K562 (cell line): ENCODE measurements around the gene ZNF146. TPM values are rescaled to one million over a fixed set of nuclear protein-coding genes. Genes with fewer than 3 reads are reported as not detected.
"Not testable (repeated sequence)": the region's sequence is repeated elsewhere in the genome, so short reads cannot be mapped to it uniquely, and the experiment has no call there.

Experiments
- ATAC-seq: fragments of 200-7000 bp; cut with Tn5 transposase; 3 replicates; pipeline ENCODE4 v1.9.1; 2020; ENCODE audit warnings: moderate library complexity
- BruUV-seq: library from RNA; stranded (reverse); fragments of 400-500 nt; replicated peaks from 2 replicates; lab custom pipeline; 2021; lab: Mats Ljungman, UMichigan
- CTCF ChIA-PET: fragments of 300-600 bp; formaldehyde crosslinking; extraction: SDS; loops from one replicate; lab custom pipeline; 2021; ENCODE audit warnings: low intra/inter-chr PET ratio; lab: Yijun Ruan, JAX
- POLR2A ChIA-PET: fragments of 300-600, 350-650 bp; sonication (Branson Sonifier 250); formaldehyde crosslinking; extraction: SDS; loops from one replicate; lab custom pipeline; 2021; ENCODE audit warnings: antibody characterized with exemption, inconsistent platforms; lab: Yijun Ruan, JAX
- DNase-seq, 4 experiments: peaks; one replicate each; pipeline versions ENCODE4 v3.0.0 to v3.0.0-alpha.2; 2011 to 2018; ENCODE audit warnings: low spot score in 3 of 4, mixed read lengths in 3 of 4; ENCODE audit errors: extremely low read depth in 1 of 4
- FAIRE-seq: peaks from 2 replicates; lab custom pipeline; 2011; peaks lifted over from hg19 to GRCh38; lab: Jason Lieb, UNC
- H2AFZ ChIP-seq: 2 replicates; pipeline ENCODE4 v1.6.0; 2011; ENCODE audit warnings: low read depth, low read length, control low read depth, inconsistent platforms
- H3K27ac ChIP-seq: fragments of 200-600 bp; 3 replicates; pipeline ENCODE4 v1.8.0; 2011; ENCODE audit warnings: low read depth, mild to moderate bottlenecking, control low read depth, inconsistent platforms, low read length, moderate library complexity, mixed read lengths; ENCODE audit errors: extremely low read depth
- H3K27me3 ChIP-seq, 2 experiments: fragments of 300-600 bp in 1 of 2; 2 replicates in 1 of 2; 3 replicates in 1 of 2; pipeline versions ENCODE4 v1.6.0 to v1.8.0; 2011; ENCODE audit warnings: inconsistent platforms in 2 of 2, low read length in 2 of 2, mild to moderate bottlenecking in 1 of 2, mixed read lengths in 1 of 2, moderate library complexity in 1 of 2; ENCODE audit not compliant: control insufficient read depth in 2 of 2, insufficient read depth in 2 of 2
- H3K36me3 ChIP-seq: fragments of 300-600 bp; 3 replicates; pipeline ENCODE4 v1.8.0; 2011; ENCODE audit warnings: mild to moderate bottlenecking, low read length, inconsistent platforms; ENCODE audit not compliant: control insufficient read depth, insufficient read depth
- H3K4me1 ChIP-seq, 2 experiments: fragments of 200-600 bp in 1 of 2; replicated peaks in 1 of 2; 2 replicates in 1 of 2; 3 replicates in 1 of 2; pipeline versions ENCODE4 v1.5.1 to v1.8.0; 2011; ENCODE audit warnings: inconsistent platforms in 2 of 2, low read length in 2 of 2, mild to moderate bottlenecking in 1 of 2, mixed read lengths in 1 of 2, moderate library complexity in 1 of 2; ENCODE audit not compliant: control insufficient read depth in 2 of 2, insufficient read depth in 2 of 2
- H3K4me2 ChIP-seq: 2 replicates; pipeline ENCODE4 v1.6.1; 2011; ENCODE audit warnings: low read length, control low read depth, inconsistent platforms, mixed read lengths; ENCODE audit not compliant: insufficient read depth
- H3K4me3 ChIP-seq: fragments of 200-600 bp; sonication (generic), shearing (Covaris generic); 2 replicates; pipeline ENCODE4 v1.5.1; 2016; ENCODE audit warnings: control low read depth, inconsistent platforms
- H3K79me2 ChIP-seq: fragments of 200-600 bp; 3 replicates; pipeline ENCODE4 v1.8.0; 2011; ENCODE audit warnings: low read length, inconsistent platforms; ENCODE audit not compliant: control insufficient read depth, insufficient read depth
- H3K9ac ChIP-seq, 2 experiments: 2 replicates each; pipeline versions ENCODE4 v1.6.0 to v1.6.1; 2011; ENCODE audit warnings: low read depth in 2 of 2, low read length in 2 of 2, control low read depth in 1 of 2, inconsistent platforms in 1 of 2, mild to moderate bottlenecking in 1 of 2, mixed read lengths in 1 of 2; ENCODE audit not compliant: insufficient read depth in 1 of 2
- H3K9me1 ChIP-seq: one replicate; pipeline ENCODE4 v1.6.0; 2011; ENCODE audit warnings: inconsistent platforms, mild to moderate bottlenecking, low read length, moderate library complexity; ENCODE audit not compliant: control insufficient read depth, insufficient read depth
- H3K9me3 ChIP-seq: replicated peaks from 2 replicates; pipeline ENCODE4 v1.5.1; 2011; ENCODE audit warnings: low read depth, low read length, inconsistent platforms; ENCODE audit not compliant: control insufficient read depth, insufficient read depth
- H4K20me1 ChIP-seq: replicated peaks from 2 replicates; pipeline ENCODE4 v1.6.1; 2011; ENCODE audit warnings: low read length, inconsistent platforms, mixed read lengths; ENCODE audit not compliant: control insufficient read depth, insufficient read depth
- WGBS: fragments of 100-300 bp; shearing (Covaris generic); methylation state at CpG from one replicate; pipeline ENCODE4 v1.1.6; 2016; ENCODE audit warnings: low coverage, mixed read lengths; ENCODE audit not compliant: insufficient coverage; ENCODE audit errors: missing lambda C conversion rate; 5-methylcytosine and 5-hydroxymethylcytosine counted together
- in situ Hi-C: fragments of 300-500 bp; cut with MboI; formaldehyde crosslinking; loops from 4 replicates; pipeline ENCODE4 v1.15.0; 2018; ENCODE audit warnings: inconsistent platforms, mixed read lengths
- intact Hi-C: fragments of 100-400 bp; cut with micrococcal nuclease; formaldehyde crosslinking; loops from 2 replicates; pipeline ENCODE4 v1.14.2; 2022
- polyA plus RNA-seq, 8 experiments: library from polyadenylated mRNA; depleted of rRNA in 4 of 8; stranded (reverse) in 5 of 8; unstranded in 3 of 8; fragments of >200 nt; fragmentation: Nextera tagmentation in 2 of 8; fragmentation: Illumina TruSeq in 1 of 8; extraction: Ambion mirVana in 2 of 8; extraction: Trizol in 1 of 8; gene quantifications; 2 replicates each; pipeline versions ENCODE4 v1.2.1 to v1.2.3, GENCODE V29; 2011 to 2014; ENCODE audit warnings: inconsistent platforms in 1 of 8, missing spikeins in 1 of 8
- total RNA-seq, 7 experiments: library from RNA; depleted of rRNA in 6 of 7; stranded (reverse); fragments of >200 nt in 6 of 7; fragmentation: Illumina TruSeq in 2 of 7; extraction: Trizol in 2 of 7; gene quantifications; 2 replicates each; pipeline versions ENCODE4 v1.2.1 to v1.2.3, GENCODE V29; 2011 to 2021; ENCODE audit warnings: low replicate concordance in 1 of 7
- TF ChIP-seq, protein P1 (sequence below): fragments of 450-650 bp; IDR thresholded peaks from 2 replicates; pipeline ENCODE4 v1.6.1; 2016; ENCODE audit warnings: mild to moderate bottlenecking, moderate library complexity

ZNF146 gene
- total and polyA plus RNA-seq, 9 of the 15 experiments (the other 6 are each of a cell fraction or from before 2014, with no cell fraction given) = 36.2 to 195 (median 116) TPM

DNA sequence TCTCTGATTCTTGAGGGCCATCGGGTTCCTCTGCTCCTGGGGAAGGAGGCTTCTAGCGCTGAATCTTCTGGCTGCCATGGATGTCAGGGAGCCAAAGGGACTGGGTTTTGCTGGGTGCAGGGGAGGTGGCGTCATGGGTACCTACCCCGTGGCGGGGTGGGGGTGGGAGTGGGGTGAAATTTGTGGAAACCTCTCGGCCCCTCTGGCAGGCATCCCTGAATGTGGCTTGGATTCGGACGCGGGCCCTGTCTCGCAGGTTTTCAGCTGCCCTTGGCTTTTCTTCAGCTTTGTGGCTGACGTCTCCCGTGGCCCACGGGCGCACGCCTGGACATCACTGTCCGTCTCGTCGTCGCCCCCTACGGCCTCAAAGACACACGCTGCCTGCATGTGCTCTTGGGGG is 53.2 kb downstream of the ZNF146 start:
- 13% methylated on average over 15 of the region's 21 CpGs for WGBS
- CTCF ChIA-PET, H3K27ac ChIP-seq, FAIRE-seq: not testable (repeated sequence)
- TF ChIP-seq, protein P1, sequence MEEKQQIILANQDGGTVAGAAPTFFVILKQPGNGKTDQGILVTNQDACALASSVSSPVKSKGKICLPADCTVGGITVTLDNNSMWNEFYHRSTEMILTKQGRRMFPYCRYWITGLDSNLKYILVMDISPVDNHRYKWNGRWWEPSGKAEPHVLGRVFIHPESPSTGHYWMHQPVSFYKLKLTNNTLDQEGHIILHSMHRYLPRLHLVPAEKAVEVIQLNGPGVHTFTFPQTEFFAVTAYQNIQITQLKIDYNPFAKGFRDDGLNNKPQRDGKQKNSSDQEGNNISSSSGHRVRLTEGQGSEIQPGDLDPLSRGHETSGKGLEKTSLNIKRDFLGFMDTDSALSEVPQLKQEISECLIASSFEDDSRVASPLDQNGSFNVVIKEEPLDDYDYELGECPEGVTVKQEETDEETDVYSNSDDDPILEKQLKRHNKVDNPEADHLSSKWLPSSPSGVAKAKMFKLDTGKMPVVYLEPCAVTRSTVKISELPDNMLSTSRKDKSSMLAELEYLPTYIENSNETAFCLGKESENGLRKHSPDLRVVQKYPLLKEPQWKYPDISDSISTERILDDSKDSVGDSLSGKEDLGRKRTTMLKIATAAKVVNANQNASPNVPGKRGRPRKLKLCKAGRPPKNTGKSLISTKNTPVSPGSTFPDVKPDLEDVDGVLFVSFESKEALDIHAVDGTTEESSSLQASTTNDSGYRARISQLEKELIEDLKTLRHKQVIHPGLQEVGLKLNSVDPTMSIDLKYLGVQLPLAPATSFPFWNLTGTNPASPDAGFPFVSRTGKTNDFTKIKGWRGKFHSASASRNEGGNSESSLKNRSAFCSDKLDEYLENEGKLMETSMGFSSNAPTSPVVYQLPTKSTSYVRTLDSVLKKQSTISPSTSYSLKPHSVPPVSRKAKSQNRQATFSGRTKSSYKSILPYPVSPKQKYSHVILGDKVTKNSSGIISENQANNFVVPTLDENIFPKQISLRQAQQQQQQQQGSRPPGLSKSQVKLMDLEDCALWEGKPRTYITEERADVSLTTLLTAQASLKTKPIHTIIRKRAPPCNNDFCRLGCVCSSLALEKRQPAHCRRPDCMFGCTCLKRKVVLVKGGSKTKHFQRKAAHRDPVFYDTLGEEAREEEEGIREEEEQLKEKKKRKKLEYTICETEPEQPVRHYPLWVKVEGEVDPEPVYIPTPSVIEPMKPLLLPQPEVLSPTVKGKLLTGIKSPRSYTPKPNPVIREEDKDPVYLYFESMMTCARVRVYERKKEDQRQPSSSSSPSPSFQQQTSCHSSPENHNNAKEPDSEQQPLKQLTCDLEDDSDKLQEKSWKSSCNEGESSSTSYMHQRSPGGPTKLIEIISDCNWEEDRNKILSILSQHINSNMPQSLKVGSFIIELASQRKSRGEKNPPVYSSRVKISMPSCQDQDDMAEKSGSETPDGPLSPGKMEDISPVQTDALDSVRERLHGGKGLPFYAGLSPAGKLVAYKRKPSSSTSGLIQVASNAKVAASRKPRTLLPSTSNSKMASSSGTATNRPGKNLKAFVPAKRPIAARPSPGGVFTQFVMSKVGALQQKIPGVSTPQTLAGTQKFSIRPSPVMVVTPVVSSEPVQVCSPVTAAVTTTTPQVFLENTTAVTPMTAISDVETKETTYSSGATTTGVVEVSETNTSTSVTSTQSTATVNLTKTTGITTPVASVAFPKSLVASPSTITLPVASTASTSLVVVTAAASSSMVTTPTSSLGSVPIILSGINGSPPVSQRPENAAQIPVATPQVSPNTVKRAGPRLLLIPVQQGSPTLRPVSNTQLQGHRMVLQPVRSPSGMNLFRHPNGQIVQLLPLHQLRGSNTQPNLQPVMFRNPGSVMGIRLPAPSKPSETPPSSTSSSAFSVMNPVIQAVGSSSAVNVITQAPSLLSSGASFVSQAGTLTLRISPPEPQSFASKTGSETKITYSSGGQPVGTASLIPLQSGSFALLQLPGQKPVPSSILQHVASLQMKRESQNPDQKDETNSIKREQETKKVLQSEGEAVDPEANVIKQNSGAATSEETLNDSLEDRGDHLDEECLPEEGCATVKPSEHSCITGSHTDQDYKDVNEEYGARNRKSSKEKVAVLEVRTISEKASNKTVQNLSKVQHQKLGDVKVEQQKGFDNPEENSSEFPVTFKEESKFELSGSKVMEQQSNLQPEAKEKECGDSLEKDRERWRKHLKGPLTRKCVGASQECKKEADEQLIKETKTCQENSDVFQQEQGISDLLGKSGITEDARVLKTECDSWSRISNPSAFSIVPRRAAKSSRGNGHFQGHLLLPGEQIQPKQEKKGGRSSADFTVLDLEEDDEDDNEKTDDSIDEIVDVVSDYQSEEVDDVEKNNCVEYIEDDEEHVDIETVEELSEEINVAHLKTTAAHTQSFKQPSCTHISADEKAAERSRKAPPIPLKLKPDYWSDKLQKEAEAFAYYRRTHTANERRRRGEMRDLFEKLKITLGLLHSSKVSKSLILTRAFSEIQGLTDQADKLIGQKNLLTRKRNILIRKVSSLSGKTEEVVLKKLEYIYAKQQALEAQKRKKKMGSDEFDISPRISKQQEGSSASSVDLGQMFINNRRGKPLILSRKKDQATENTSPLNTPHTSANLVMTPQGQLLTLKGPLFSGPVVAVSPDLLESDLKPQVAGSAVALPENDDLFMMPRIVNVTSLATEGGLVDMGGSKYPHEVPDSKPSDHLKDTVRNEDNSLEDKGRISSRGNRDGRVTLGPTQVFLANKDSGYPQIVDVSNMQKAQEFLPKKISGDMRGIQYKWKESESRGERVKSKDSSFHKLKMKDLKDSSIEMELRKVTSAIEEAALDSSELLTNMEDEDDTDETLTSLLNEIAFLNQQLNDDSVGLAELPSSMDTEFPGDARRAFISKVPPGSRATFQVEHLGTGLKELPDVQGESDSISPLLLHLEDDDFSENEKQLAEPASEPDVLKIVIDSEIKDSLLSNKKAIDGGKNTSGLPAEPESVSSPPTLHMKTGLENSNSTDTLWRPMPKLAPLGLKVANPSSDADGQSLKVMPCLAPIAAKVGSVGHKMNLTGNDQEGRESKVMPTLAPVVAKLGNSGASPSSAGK = peak; percentile 65
- TF ChIP-seq, all 486 proteins: peak for 1; not testable (repeated sequence) for 485
- intact Hi-C loops, H3K9ac ChIP-seq, in situ Hi-C loops, H2AFZ ChIP-seq, DNase-seq, BruUV-seq, POLR2A ChIA-PET, H4K20me1 ChIP-seq, H3K4me3 ChIP-seq, ATAC-seq, H3K9me3 ChIP-seq, H3K79me2 ChIP-seq, H3K4me2 ChIP-seq, H3K36me3 ChIP-seq, H3K9me1 ChIP-seq: not testable (repeated sequence)
- H3K4me1 ChIP-seq = peaks cover 0 to 16% of the 10 kb centered on the region in 2 experiments; a peak in 2 of 5 replicates
- H3K27me3 ChIP-seq = peaks cover 0 to 10% of the 10 kb centered on the region in 2 experiments; a peak in 1 of 5 replicates

- Histone ChIP-seq H3K27me3 (peaks cover 0 to 10% of the 10 kb centered on the region in 2 experiments; a peak in 1 of 5 replicates), H3K4me1 (peaks cover 0 to 16% of the 10 kb centered on the region in 2 experiments; a peak in 2 of 5 replicates)
- H3K79me2 ChIP-seq, H3K4me3 ChIP-seq, H3K9me1 ChIP-seq, DNase-seq, CTCF ChIA-PET, H3K9me3 ChIP-seq, H3K27ac ChIP-seq, H3K9ac ChIP-seq, ATAC-seq, in situ Hi-C loops, H3K36me3 ChIP-seq, POLR2A ChIA-PET, H4K20me1 ChIP-seq, H3K4me2 ChIP-seq, BruUV-seq, FAIRE-seq, intact Hi-C loops, H2AFZ ChIP-seq: not testable (repeated sequence)
- 36% methylated on average over 8 of the region's 30 CpGs for WGBS
These were observed 53.7 kb downstream of the ZNF146 start for GRCh38 chr19:36268591-36268990.
